PC-3 (cell line): Measurements from ENCODE around the gene GHRHR. TPM values are rescaled to one million over a fixed set of nuclear protein-coding genes. Genes with fewer than 3 reads are reported as not detected.

Experiments used
- ATAC-seq: fragments of 200-7000 bp; cut with Tn5 transposase; 2 replicates; pipeline ENCODE4 v1.9.1; 2020; ENCODE audit warnings: mild to moderate bottlenecking, moderate library complexity
- BruUV-seq: library from RNA; stranded (reverse); fragments of 400-500 nt; replicated peaks from 2 replicates; lab custom pipeline; 2021; lab: Mats Ljungman, UMichigan
- CTCF ChIA-PET: fragments of 300-600 bp; sonication (Branson Sonifier 250); formaldehyde crosslinking; loops from one replicate; lab custom pipeline; 2022; ENCODE audit warnings: antibody characterized with exemption; lab: Charles Lee
- POLR2A ChIA-PET: fragments of 300-600 bp; sonication (Branson Sonifier 250); formaldehyde crosslinking; loops from one replicate; lab custom pipeline; 2022; ENCODE audit warnings: antibody characterized with exemption; ENCODE audit not compliant: unreplicated experiment; lab: Charles Lee
- DNase-seq: peaks from one replicate; pipeline ENCODE4 v3.0.0-alpha.2; 2015
- H2AFZ ChIP-seq: fragments of 300-600 bp; sonication (generic); 2 replicates; pipeline ENCODE4 v1.6.0; 2016; ENCODE audit warnings: antibody characterized with exemption, low read length
- H3F3A ChIP-seq: fragments of 300-600 bp; sonication (generic); one replicate; pipeline ENCODE4 v1.6.0; 2017; ENCODE audit warnings: antibody characterized with exemption, low read length, control low read depth, mild to moderate bottlenecking; ENCODE audit not compliant: unreplicated experiment
- H3K27ac ChIP-seq: fragments of 300-600 bp; sonication (generic); 2 replicates; pipeline ENCODE4 v1.5.1; 2016; ENCODE audit warnings: mild to moderate bottlenecking, low read length
- H3K27me3 ChIP-seq: fragments of 300-600 bp; sonication (generic); 2 replicates; pipeline ENCODE4 v1.6.1; 2016; ENCODE audit warnings: low read length, mixed read lengths
- H3K36me3 ChIP-seq: fragments of 300-600 bp; sonication (generic); 2 replicates; pipeline ENCODE4 v1.6.1; 2016; ENCODE audit warnings: low read depth, mixed run types, low read length, mixed read lengths
- H3K4me1 ChIP-seq: fragments of 300-600 bp; sonication (generic); 2 replicates; pipeline ENCODE4 v1.5.1; 2016; ENCODE audit warnings: low read length; ENCODE audit not compliant: insufficient read depth
- H3K4me2 ChIP-seq: fragments of 300-600 bp; sonication (generic); 2 replicates; pipeline ENCODE4 v1.6.0; 2016; ENCODE audit warnings: low read length
- H3K4me3 ChIP-seq: fragments of 300-600 bp; sonication (generic); 2 replicates; pipeline ENCODE4 v1.5.1; 2016; ENCODE audit warnings: mild to moderate bottlenecking, low read length, mixed read lengths
- H3K79me2 ChIP-seq: fragments of 300-600 bp; sonication (generic); 2 replicates; pipeline ENCODE4 v1.6.1; 2017; ENCODE audit warnings: low read length, mixed read lengths
- H3K9ac ChIP-seq: fragments of 300-600 bp; sonication (generic); 2 replicates; pipeline ENCODE4 v1.6.0; 2016; ENCODE audit warnings: mild to moderate bottlenecking, low read length
- H3K9me2 ChIP-seq: fragments of 300-600 bp; sonication (generic); replicated peaks from 2 replicates; pipeline ENCODE4 v1.6.1; 2016; ENCODE audit warnings: mixed run types, low read length, mixed read lengths
- H3K9me3 ChIP-seq: fragments of 300-600 bp; sonication (generic); 2 replicates; pipeline ENCODE4 v1.6.1; 2016; ENCODE audit warnings: low read length, mixed read lengths
- H4K20me1 ChIP-seq: fragments of 300-600 bp; sonication (generic); 2 replicates; pipeline ENCODE4 v1.6.1; 2016; ENCODE audit warnings: low read length, mixed read lengths
- EZH2 ChIP-seq: fragments of 300-600 bp; sonication (generic); IDR thresholded peaks from one replicate; pipeline ENCODE4 v1.6.1; 2017; ENCODE audit warnings: antibody characterized with exemption, mild to moderate bottlenecking, low read length; ENCODE audit not compliant: unreplicated experiment
- EZH2phosphoT487 ChIP-seq: fragments of 300-600 bp; sonication (generic); IDR thresholded peaks from 2 replicates; pipeline ENCODE4 v1.6.1; 2018; ENCODE audit warnings: mild to moderate bottlenecking, antibody characterized with exemption, low read length, borderline replicate concordance
- intact Hi-C: fragments of 100-400 bp; cut with micrococcal nuclease; formaldehyde crosslinking; loops from 2 replicates; pipeline ENCODE4 v1.9.0; 2023
- total RNA-seq: library from RNA; depleted of rRNA; stranded (reverse); fragments of >200 nt; gene quantifications from 2 replicates; pipeline ENCODE4 v1.2.3, GENCODE V29; 2014
- TF ChIP-seq, protein P1 (sequence below): fragments of 300-600 bp; sonication (generic); conservative IDR thresholded peaks from 2 replicates; pipeline ENCODE4 v1.5.1; 2017; ENCODE audit warnings: antibody characterized with exemption, low read depth, mild to moderate bottlenecking, low read length

Gene GHRHR
- total RNA-seq, 1 experiment from 2014 or later = not detected

- no peaks in the 10 kb centered on the region for H3K79me2 ChIP-seq
- no peak overlapping the region for H3K27ac ChIP-seq
- intact Hi-C loops = no loop called here
- H3K9ac ChIP-seq = no peak overlapping the region
- no peak overlapping the region for H2AFZ ChIP-seq
- ATAC-seq (no peak), DNase-seq (no peak)
- POLR2A ChIA-PET = no interaction called here
- H3F3A ChIP-seq = no peaks in the 10 kb centered on the region
- no peaks in the 10 kb centered on the region for H3K27me3 ChIP-seq
- no peaks in the 10 kb centered on the region for H3K9me3 ChIP-seq
- H4K20me1 ChIP-seq = no peaks in the 10 kb centered on the region
- no peaks in the 10 kb centered on the region for H3K36me3 ChIP-seq
- CTCF ChIA-PET = no interaction called here
- TF ChIP-seq EZH2phosphoT487 = no peak
- TF ChIP-seq, protein P1, sequence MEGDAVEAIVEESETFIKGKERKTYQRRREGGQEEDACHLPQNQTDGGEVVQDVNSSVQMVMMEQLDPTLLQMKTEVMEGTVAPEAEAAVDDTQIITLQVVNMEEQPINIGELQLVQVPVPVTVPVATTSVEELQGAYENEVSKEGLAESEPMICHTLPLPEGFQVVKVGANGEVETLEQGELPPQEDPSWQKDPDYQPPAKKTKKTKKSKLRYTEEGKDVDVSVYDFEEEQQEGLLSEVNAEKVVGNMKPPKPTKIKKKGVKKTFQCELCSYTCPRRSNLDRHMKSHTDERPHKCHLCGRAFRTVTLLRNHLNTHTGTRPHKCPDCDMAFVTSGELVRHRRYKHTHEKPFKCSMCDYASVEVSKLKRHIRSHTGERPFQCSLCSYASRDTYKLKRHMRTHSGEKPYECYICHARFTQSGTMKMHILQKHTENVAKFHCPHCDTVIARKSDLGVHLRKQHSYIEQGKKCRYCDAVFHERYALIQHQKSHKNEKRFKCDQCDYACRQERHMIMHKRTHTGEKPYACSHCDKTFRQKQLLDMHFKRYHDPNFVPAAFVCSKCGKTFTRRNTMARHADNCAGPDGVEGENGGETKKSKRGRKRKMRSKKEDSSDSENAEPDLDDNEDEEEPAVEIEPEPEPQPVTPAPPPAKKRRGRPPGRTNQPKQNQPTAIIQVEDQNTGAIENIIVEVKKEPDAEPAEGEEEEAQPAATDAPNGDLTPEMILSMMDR = no peak
- TF ChIP-seq EZH2 = no peak
- H3K9me2 ChIP-seq = no peaks in the 10 kb centered on the region
- H3K4me2 ChIP-seq = no peak overlapping the region
- no TSS peak for BruUV-seq
- 0 out of 2 replicates have a peak, but pooled peaks cover 5% of the 10 kb centered on the region for H3K4me1 ChIP-seq
- H3K4me3 ChIP-seq = no peak overlapping the region
These were observed 29.5 kb upstream of the GHRHR start for GRCh38 chr7:30934225-30934624.

DNA sequence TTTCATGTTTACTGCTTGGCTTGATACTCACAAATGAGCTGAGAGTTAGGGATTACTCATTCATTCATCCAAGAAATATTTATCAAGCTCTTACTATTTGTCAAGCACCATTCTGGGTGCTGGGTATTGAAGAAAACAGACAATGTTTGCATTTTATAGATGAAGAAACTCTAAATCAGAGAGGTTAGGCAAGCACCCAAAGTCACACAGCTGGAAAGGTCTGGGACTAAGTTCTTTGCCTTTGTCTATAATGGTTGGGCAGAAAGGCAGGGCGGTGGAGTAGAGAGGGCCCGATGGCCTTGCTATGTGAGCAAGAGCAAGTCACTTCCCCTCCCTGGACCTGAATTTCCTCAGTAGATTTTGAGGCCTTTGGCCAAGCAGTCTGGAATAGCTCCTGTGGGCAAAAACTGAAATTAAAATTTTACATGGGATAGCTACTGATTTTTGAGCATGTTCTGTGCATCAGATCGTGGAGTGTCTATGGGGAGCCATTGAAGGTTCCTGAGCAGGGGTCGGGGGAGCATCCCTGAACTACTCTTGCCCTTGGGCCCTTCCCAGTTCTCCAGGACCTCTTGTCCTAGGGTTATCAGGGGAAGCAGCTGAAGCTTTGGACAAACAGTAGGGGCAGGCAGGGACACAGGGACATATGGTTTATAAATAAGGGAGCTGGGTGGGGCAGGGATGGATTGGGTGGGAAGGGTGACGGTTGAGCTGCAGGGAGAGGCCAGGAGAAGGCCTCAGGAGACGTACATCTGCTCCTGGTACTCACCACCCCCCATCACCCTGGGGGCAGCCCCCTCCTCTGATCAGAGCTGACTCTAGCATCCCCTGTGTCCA lies 28.8 kb upstream of the GHRHR start:
- CTCF ChIA-PET = interaction anchor here (1.2 kb wide), 1 partner anchor 188 kb away, joined by 3 read pairs; no protein-coding TSS in a partner anchor
- no peak for DNase-seq
- Histone ChIP-seq H3K4me3 (no peak overlapping the region), H2AFZ (no peak overlapping the region), H3K4me2 (no peak overlapping the region), H3K4me1 (0 out of 2 replicates have a peak, but pooled peaks cover 5% of the 10 kb centered on the region), H3K27ac (no peak overlapping the region), H3K27me3 (peaks cover 2% of the 10 kb centered on the region; the same call in 1 of the 2 replicates), H3K9ac (no peak overlapping the region), H3F3A (no peaks in the 10 kb centered on the region), H4K20me1 (no peaks in the 10 kb centered on the region), H3K79me2 (no peaks in the 10 kb centered on the region), H3K9me2 (no peaks in the 10 kb centered on the region), H3K9me3 (no peaks in the 10 kb centered on the region), H3K36me3 (no peaks in the 10 kb centered on the region)
- intact Hi-C loops = no loop called here
- no peak for ATAC-seq
- BruUV-seq = no TSS peak
- POLR2A ChIA-PET = no interaction called here
- TF ChIP-seq EZH2phosphoT487 = no peak
- TF ChIP-seq, protein P1 = no peak
- no peak for TF ChIP-seq EZH2

DNA sequence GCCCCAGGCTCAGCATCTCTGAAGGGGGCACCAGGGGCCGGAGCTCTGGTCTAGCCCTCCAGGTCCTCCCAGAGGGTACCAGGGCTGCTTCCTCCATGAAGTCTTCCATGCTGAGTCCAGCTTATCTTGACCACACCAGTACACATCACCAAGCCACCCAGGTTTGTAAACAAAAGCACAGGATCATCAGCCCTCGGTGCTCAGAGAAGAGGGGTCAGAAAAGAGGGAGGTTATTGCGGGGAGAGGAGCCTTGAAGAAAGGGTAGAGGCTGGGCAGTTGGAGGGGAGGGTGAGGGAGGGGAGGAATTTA lies 28.2 kb upstream of the GHRHR start:
- Histone ChIP-seq H3K36me3 (no peaks in the 10 kb centered on the region), H3K4me3 (no peak overlapping the region), H2AFZ (no peak overlapping the region), H3K9me2 (no peaks in the 10 kb centered on the region), H3F3A (no peaks in the 10 kb centered on the region), H3K9ac (no peak overlapping the region), H4K20me1 (no peaks in the 10 kb centered on the region), H3K4me2 (no peak overlapping the region), H3K27ac (no peak overlapping the region), H3K4me1 (0 out of 2 replicates have a peak, but pooled peaks cover 5% of the 10 kb centered on the region), H3K27me3 (peaks cover 6% of the 10 kb centered on the region), H3K79me2 (no peaks in the 10 kb centered on the region), H3K9me3 (no peaks in the 10 kb centered on the region)
- CTCF ChIA-PET = interaction anchor here (1.2 kb wide), 1 partner anchor 187 kb away, joined by 3 read pairs; no protein-coding TSS in a partner anchor
- ATAC-seq (no peak), DNase-seq (no peak)
- POLR2A ChIA-PET = no interaction called here
- intact Hi-C loops = no loop called here
- BruUV-seq = no TSS peak
- TF ChIP-seq, protein P1 = no peak
- TF ChIP-seq EZH2 (no peak), EZH2phosphoT487 (no peak)
